M059J (cell line): ENCODE data around the gene KPTN. TPM values are rescaled to one million over a fixed set of nuclear protein-coding genes. Genes with fewer than 3 reads are reported as not detected.

ENCODE experiments used
- DNase-seq: peaks from one replicate; pipeline ENCODE4 v3.0.0-alpha.2; 2012; ENCODE audit warnings: low read depth
- total RNA-seq: library from RNA; depleted of rRNA; stranded (reverse); fragments of >200 nt; shearing (Covaris generic); gene quantifications from 2 replicates; pipeline ENCODE4 v1.2.3, GENCODE V29; 2014; rRNA removed

Gene KPTN
- total RNA-seq: 3.4 and 11.1 TPM in 2 replicates

- peak; percentile 86 for DNase-seq
Measured at GRCh38 chr19:47483800-47484690, at the start of gene KPTN. KPTN (minus strand) TSS chr19:47484219; CDS start chr19:47484160, 59 bp downstream.

- DNase-seq: no peak
Measured at GRCh38 chr19:47531640-47532387, 47.8 kb upstream of the KPTN start.

- DNase-seq: no peak
Measured at GRCh38 chr19:47529018-47529742, 45.2 kb upstream of the KPTN start.

GRCh38 chr19:47526798-47527197, 42.8 kb upstream of the KPTN start:
- DNase-seq: no peak

GRCh38 chr19:47523473-47523872, 39.5 kb upstream of the KPTN start:
- peak; percentile 35 for DNase-seq

- no peak for DNase-seq
Measured at GRCh38 chr19:47521473-47522180, 37.6 kb upstream of the KPTN start.

- no peak for DNase-seq
Measured at GRCh38 chr19:47520839-47521238, 36.8 kb upstream of the KPTN start.

- DNase-seq: no peak
Measured at GRCh38 chr19:47520343-47520806, 36.4 kb upstream of the KPTN start.

- DNase-seq: no peak
Measured at GRCh38 chr19:47518854-47519253, 34.8 kb upstream of the KPTN start.

GRCh38 chr19:47518139-47518538, 34.1 kb upstream of the KPTN start:
- no peak for DNase-seq

- peak; percentile 100 for DNase-seq
Measured at GRCh38 chr19:47514869-47515588, 31.0 kb upstream of the KPTN start, which contains the start of gene NAPA. NAPA (minus strand) TSS chr19:47515063; CDS start chr19:47514940, 123 bp downstream.

GRCh38 chr19:47514151-47514868, 30.3 kb upstream of the KPTN start:
- DNase-seq: no peak

GRCh38 chr19:47512948-47513319, 28.9 kb upstream of the KPTN start:
- DNase-seq: no peak

- peak; percentile 49 for DNase-seq
Measured at GRCh38 chr19:47512183-47512947, 28.3 kb upstream of the KPTN start.

- DNase-seq: no peak
Measured at GRCh38 chr19:47511681-47512080, 27.7 kb upstream of the KPTN start.

GRCh38 chr19:47511128-47511517, 27.1 kb upstream of the KPTN start:
- no peak for DNase-seq

- DNase-seq: no peak
Measured at GRCh38 chr19:47510516-47511127, 26.6 kb upstream of the KPTN start.

GRCh38 chr19:47509973-47510372, 26.0 kb upstream of the KPTN start:
- peak; percentile 85 for DNase-seq
